ENCODE measurements around the gene IKZF2. TPM values are rescaled to one million over a fixed set of nuclear protein-coding genes. Genes with fewer than 3 reads are reported as not detected.

The IKZF2 gene
- 4.0 TPM for total RNA-seq (ENCODE audit: unreplicated experiment)
- long read RNA-seq: 0 reads

DNA sequence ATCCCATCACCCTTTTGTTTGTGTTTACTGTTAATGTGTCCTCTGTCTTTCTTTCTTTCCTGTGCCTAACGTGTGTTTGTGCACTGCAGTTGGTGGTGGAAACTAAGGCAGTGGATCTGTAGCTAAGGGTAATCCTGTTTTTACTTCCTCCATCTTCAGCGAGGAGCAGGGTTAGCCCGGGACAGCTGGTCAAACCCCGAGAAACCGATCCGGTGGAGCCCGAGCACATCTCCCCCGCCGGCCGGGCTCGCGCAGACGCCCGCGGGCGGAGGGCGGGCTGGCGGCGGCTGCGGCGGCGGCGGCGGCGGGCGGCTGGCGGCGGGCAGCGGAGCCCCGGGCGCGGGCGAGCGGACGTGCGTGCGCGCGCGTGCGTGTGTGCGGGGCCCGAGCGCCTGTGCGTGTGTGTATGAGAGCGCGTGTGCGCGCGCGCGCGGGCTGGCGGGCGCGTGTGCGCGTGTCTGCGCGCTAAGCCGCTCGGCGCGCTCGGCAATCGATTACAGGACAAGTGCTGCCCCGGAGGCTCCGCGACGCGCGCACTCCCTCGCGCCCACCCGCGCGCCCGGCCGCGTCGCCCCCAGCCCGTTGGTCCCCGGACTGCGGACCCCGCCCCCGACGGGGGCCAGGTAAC is at the start of gene IKZF2:
Gene IKZF2 (minus strand): TSS at position 176 of the 628 bp plus-strand sequence. CDS start 2,983 bp downstream, outside the sequence.
- Mint-ChIP-seq H3K4me3 (ENCODE audit: unreplicated experiment) (peak within 1 kb of the TSS; percentile 95), H3K27ac (ENCODE audit: unreplicated experiment) (peak within 1 kb of the TSS; percentile 76), H3K4me1 (ENCODE audit: unreplicated experiment) (peaks cover 20% of the 10 kb centered on the region), H3K27me3 (ENCODE audit: unreplicated experiment) (peaks cover 2% of the 10 kb centered on the region), H3K9me3 (ENCODE audit: unreplicated experiment) (no peaks in the 10 kb centered on the region), H3K36me3 (ENCODE audit: low read depth, unreplicated experiment) (no peaks in the 10 kb centered on the region)
- DNase-seq (ENCODE audit: low spot score): peak; percentile 83
- TF ChIP-seq, protein P1, sequence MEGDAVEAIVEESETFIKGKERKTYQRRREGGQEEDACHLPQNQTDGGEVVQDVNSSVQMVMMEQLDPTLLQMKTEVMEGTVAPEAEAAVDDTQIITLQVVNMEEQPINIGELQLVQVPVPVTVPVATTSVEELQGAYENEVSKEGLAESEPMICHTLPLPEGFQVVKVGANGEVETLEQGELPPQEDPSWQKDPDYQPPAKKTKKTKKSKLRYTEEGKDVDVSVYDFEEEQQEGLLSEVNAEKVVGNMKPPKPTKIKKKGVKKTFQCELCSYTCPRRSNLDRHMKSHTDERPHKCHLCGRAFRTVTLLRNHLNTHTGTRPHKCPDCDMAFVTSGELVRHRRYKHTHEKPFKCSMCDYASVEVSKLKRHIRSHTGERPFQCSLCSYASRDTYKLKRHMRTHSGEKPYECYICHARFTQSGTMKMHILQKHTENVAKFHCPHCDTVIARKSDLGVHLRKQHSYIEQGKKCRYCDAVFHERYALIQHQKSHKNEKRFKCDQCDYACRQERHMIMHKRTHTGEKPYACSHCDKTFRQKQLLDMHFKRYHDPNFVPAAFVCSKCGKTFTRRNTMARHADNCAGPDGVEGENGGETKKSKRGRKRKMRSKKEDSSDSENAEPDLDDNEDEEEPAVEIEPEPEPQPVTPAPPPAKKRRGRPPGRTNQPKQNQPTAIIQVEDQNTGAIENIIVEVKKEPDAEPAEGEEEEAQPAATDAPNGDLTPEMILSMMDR (IDR thresholded peaks at IDR 0.05; ENCODE audit: unreplicated experiment): no peak

DNA sequence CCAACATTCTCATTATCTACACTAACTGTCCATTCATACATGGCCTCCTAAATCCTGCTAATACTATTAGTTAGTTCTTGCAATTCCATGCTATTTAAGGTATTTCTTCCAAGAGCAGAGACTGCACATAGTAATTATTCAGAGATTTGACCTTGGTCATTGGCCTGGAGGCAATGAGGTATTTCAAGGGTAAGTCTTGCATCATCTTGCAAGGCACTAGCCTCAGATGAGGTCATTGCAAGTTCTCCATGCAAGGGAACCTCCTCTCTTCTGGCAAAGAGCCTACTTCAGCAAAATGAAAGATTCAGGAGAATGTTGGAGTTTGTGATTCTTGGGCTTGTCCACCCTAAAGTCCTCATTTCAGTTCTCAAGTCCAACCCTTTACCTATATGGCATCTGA is 48.5 kb upstream of the IKZF2 start:
- Mint-ChIP-seq H3K4me3 (ENCODE audit: unreplicated experiment) (no peak overlapping the region), H3K9me3 (ENCODE audit: unreplicated experiment) (no peaks in the 10 kb centered on the region), H3K27ac (ENCODE audit: unreplicated experiment) (no peak overlapping the region), H3K36me3 (ENCODE audit: low read depth, unreplicated experiment) (no peaks in the 10 kb centered on the region), H3K27me3 (ENCODE audit: unreplicated experiment) (no peaks in the 10 kb centered on the region), H3K4me1 (ENCODE audit: unreplicated experiment) (no peaks in the 10 kb centered on the region)
- TF ChIP-seq, protein P1 (IDR thresholded peaks at IDR 0.05; ENCODE audit: unreplicated experiment): no peak
- DNase-seq (ENCODE audit: low spot score): no peak

DNA sequence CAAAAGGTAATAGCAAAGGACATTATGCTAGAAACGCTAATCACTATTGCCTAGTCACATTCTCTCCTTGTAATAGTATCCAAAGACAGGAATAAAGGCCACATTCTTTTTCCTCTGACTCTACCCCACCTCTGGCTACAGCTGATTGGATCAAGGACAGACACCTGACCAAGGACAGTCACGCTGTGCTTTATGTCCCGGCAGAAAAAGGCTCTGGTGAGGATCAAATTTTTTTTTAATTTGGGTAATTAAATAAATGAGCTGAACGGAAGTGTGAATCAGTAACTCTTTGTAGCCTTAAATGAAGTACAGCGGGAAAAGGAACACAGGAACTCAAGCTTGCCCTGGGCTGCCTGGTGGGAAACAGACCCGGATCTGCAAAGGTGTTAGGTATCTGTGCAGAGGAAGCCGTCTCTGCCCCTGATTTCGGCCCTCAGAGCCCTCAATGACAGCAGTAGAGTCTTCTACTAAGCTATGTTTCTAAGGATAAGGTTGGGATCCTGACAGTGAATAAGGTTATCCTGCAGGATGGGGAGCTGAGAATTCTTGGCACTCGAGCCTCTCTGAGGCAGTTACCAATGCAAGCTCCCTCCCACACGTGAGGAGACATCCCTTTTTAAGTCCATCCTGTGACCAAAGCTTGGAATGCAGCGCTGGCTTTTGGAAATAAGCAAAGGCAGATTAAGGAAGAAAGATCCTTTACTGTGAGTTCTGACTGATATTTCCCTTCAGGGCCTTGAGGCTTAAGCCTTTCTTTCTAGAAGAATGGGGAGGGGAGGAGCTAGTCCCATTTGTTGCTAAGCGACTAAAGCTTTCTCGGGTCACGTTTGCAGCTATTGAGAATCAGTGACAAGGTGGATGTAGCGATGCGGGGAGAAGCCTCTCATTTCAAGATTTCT is 37.8 kb upstream of the IKZF2 start:
- TF ChIP-seq, protein P1 (IDR thresholded peaks at IDR 0.05; ENCODE audit: unreplicated experiment): no peak
- Mint-ChIP-seq H3K4me1 (ENCODE audit: unreplicated experiment) (peaks cover 17% of the 10 kb centered on the region), H3K36me3 (ENCODE audit: low read depth, unreplicated experiment) (no peaks in the 10 kb centered on the region), H3K27me3 (ENCODE audit: unreplicated experiment) (peaks cover 2% of the 10 kb centered on the region), H3K4me3 (ENCODE audit: unreplicated experiment) (peak overlapping the region; percentile 52), H3K27ac (ENCODE audit: unreplicated experiment) (peak overlapping the region; percentile 92), H3K9me3 (ENCODE audit: unreplicated experiment) (no peaks in the 10 kb centered on the region)
- peak; percentile 26 for DNase-seq (ENCODE audit: low spot score)

DNA sequence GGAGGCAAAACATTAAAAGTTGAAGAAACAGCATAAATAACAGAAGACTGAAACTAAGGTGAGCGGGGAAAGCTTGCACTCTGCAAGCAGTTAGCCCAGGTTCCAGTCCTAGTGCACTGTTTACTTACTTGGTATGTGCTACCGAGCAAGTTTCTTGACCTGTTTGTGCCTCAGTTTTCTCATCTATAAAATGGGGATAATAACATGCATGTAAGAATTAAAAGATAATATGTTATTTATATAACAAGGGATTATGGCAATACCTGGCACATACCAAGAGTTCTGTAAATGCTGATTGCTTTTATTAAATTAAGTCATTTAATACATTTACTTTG is 37.1 kb upstream of the IKZF2 start:
- Mint-ChIP-seq H3K27me3 (ENCODE audit: unreplicated experiment) (peaks cover 2% of the 10 kb centered on the region), H3K27ac (ENCODE audit: unreplicated experiment) (peak overlapping the region; percentile 93), H3K4me1 (ENCODE audit: unreplicated experiment) (peaks cover 17% of the 10 kb centered on the region), H3K36me3 (ENCODE audit: low read depth, unreplicated experiment) (no peaks in the 10 kb centered on the region), H3K9me3 (ENCODE audit: unreplicated experiment) (no peaks in the 10 kb centered on the region), H3K4me3 (ENCODE audit: unreplicated experiment) (no peak overlapping the region)
- DNase-seq (ENCODE audit: low spot score): no peak
- TF ChIP-seq, protein P1 (IDR thresholded peaks at IDR 0.05; ENCODE audit: unreplicated experiment): no peak
